GM12878 (cell line): Measurements from ENCODE around the gene ZNF513. TPM values are rescaled to one million over a fixed set of nuclear protein-coding genes. Genes with fewer than 3 reads are reported as not detected.

Source experiments
- FOXK2 ChIP-seq: fragments of 450-650 bp; IDR thresholded peaks from 2 replicates; pipeline ENCODE4 v1.6.1; 2017; ENCODE audit warnings: mild to moderate bottlenecking, moderate library complexity
- JUNB ChIP-seq: IDR thresholded peaks from 2 replicates; pipeline ENCODE4 v1.6.1; 2016; ENCODE audit warnings: antibody characterized with exemption, mild to moderate bottlenecking
- KDM1A ChIP-seq: fragments of 200-600 bp; sonication (generic); IDR thresholded peaks from 2 replicates; pipeline ENCODE4 v1.6.1; 2016; ENCODE audit warnings: borderline replicate concordance
- LARP7 ChIP-seq: fragments of 450-650 bp; IDR thresholded peaks from 2 replicates; pipeline ENCODE4 v1.6.1; 2017; ENCODE audit warnings: mild to moderate bottlenecking
- MYC ChIP-seq: IDR thresholded peaks from 2 replicates; pipeline ENCODE4 v1.6.1; 2011; ENCODE audit warnings: mild to moderate bottlenecking, low read length, moderate library complexity, inconsistent platforms; ENCODE audit not compliant: insufficient read depth, insufficient replicate concordance, insufficient read length, severe bottlenecking
- NBN ChIP-seq: fragments of 450-650 bp; IDR thresholded peaks from 2 replicates; pipeline ENCODE4 v1.6.1; 2016
- RAD51 ChIP-seq: fragments of 450-650 bp; IDR thresholded peaks from 2 replicates; pipeline ENCODE4 v1.6.1; 2016; ENCODE audit warnings: moderate library complexity, mild to moderate bottlenecking, inconsistent platforms
- RELA ChIP-seq: fragments of 450-650 bp; IDR thresholded peaks from 2 replicates; pipeline ENCODE4 v1.8.0; 2014; ENCODE audit warnings: borderline replicate concordance; ENCODE audit not compliant: partially characterized antibody
- RFX5 ChIP-seq: IDR thresholded peaks from 2 replicates; pipeline ENCODE4 v1.6.1; 2011; ENCODE audit warnings: low read depth, low read length, improper control_type of control experiment
- RUNX3 ChIP-seq: IDR thresholded peaks from 2 replicates; pipeline ENCODE4 v1.6.1; 2012; ENCODE audit warnings: low read length, inconsistent platforms
- SIN3A ChIP-seq: IDR thresholded peaks from 2 replicates; pipeline ENCODE4 v1.6.1; 2012; ENCODE audit warnings: low read depth, low read length, improper control_type of control experiment
- YBX1 ChIP-seq: fragments of 450-650 bp; IDR thresholded peaks from 2 replicates; pipeline ENCODE4 v1.6.1; 2016; ENCODE audit warnings: antibody characterized with exemption
- polyA plus RNA-seq, 11 experiments: library from polyadenylated mRNA; depleted of rRNA in 4 of 11; unstranded in 6 of 11; stranded (reverse) in 5 of 11; fragments of >200 nt; fragmentation: Nextera tagmentation in 4 of 11; fragmentation: Illumina TruSeq in 1 of 11; extraction: Ambion mirVana in 4 of 11; extraction: Trizol in 1 of 11; gene quantifications; 1 replicate in 1 of 11; 2 replicates in 10 of 11; pipeline versions ENCODE4 v1.2.1 to v1.2.3, GENCODE V29; 2011 to 2016; ENCODE audit warnings: inconsistent platforms in 2 of 11, missing spikeins in 2 of 11, low read depth in 1 of 11
- total RNA-seq, 4 experiments: library from RNA; depleted of rRNA in 3 of 4; stranded (reverse); fragments of >200 nt in 3 of 4; fragmentation: Illumina TruSeq in 1 of 4; extraction: Trizol in 1 of 4; gene quantifications; 2 replicates each; pipeline versions ENCODE4 v1.2.1 to v1.2.3, GENCODE V29; 2013 to 2021
- TF ChIP-seq, protein P1 (sequence below): IDR thresholded peaks from 2 replicates; pipeline ENCODE4 v1.6.1; 2012; ENCODE audit warnings: low read depth, low read length, improper control_type of control experiment
- TF ChIP-seq, protein P2 (sequence below), 3 experiments: IDR thresholded peaks in 2 of 3; conservative IDR thresholded peaks in 1 of 3; 2 replicates each; pipeline ENCODE4 v1.5.1; 2011; ENCODE audit warnings: low read depth in 3 of 3, low read length in 3 of 3, mild to moderate bottlenecking in 3 of 3, control low read depth in 2 of 3, moderate library complexity in 2 of 3, inconsistent platforms in 1 of 3, mixed read lengths in 1 of 3; ENCODE audit not compliant: control insufficient read depth in 2 of 3, insufficient read depth in 1 of 3; ENCODE audit errors: extremely low read depth in 1 of 3
- TF ChIP-seq, protein P3 (sequence below): IDR thresholded peaks from 2 replicates; pipeline ENCODE4 v1.6.1; 2011; ENCODE audit warnings: borderline replicate concordance, low read depth, mild to moderate bottlenecking, moderate library complexity, low read length; ENCODE audit not compliant: insufficient read depth, poor library complexity, severe bottlenecking
- TF ChIP-seq, protein P4 (sequence below): IDR thresholded peaks from 2 replicates; pipeline ENCODE4 v1.6.1; 2011; ENCODE audit warnings: borderline replicate concordance, low read depth, mild to moderate bottlenecking, moderate library complexity, mixed read lengths, low read length; ENCODE audit not compliant: insufficient read depth; ENCODE audit errors: extremely low read length
- TF ChIP-seq, protein P5 (sequence below): fragments of 450-650 bp; IDR thresholded peaks from 2 replicates; pipeline ENCODE4 v1.6.1; 2017; ENCODE audit warnings: low read depth, mild to moderate bottlenecking, moderate library complexity
- TF ChIP-seq, protein P6 (sequence below): IDR thresholded peaks from 2 replicates; pipeline ENCODE4 v1.6.1; 2011; ENCODE audit warnings: low read depth, low read length, improper control_type of control experiment, borderline replicate concordance

The ZNF513 gene
- total and polyA plus RNA-seq, 10 of the 15 experiments (the other 5 are each of a cell fraction or from before 2014, with no cell fraction given), result 0.06 to 16.4 (median 5.6) TPM

DNA sequence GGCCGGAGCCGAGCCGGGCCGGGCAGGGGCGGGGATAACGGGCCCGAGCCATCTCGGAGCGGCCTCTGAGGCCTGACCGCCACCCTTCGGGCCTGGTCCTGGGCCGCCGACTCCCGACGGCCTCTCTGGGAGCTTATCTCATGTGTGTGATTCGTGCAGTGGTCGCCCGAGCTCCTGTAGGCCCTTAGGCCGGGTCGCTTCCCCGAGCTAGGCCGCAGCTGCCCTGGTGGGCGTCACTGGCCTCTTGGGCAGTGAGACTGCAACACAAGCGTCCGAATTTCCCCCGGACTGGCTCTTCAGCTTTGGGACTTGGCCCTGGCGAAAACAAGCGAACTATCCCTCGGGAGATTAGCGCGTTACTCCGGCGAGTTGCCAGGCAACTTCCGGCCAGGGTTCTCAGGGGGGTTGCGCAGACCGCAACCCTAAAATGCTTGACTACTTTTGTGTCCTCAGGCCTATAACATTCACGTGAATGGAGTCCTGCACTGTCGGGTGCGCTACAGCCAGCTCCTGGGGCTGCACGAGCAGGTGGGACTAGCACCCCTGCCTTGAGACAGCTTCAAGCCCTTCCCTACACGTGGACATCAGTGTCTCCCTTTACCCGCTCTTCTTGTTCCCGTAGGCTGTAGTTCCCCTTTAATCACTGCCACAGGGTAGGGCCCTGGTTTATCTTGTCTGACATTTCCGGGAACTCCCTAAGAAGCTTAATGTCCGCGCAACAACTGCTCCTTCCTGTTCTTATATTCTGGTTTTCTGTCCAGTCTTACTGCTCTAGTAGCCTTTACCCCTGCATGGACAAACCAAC lies 9.5 kb downstream of the ZNF513 start (continued):
- TF ChIP-seq, protein P1, sequence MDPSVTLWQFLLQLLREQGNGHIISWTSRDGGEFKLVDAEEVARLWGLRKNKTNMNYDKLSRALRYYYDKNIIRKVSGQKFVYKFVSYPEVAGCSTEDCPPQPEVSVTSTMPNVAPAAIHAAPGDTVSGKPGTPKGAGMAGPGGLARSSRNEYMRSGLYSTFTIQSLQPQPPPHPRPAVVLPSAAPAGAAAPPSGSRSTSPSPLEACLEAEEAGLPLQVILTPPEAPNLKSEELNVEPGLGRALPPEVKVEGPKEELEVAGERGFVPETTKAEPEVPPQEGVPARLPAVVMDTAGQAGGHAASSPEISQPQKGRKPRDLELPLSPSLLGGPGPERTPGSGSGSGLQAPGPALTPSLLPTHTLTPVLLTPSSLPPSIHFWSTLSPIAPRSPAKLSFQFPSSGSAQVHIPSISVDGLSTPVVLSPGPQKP, result peak; percentile 50; the same call in 1 of the 2 replicates
- TF ChIP-seq RFX5 (no peak), JUNB (no peak), MYC (peak; percentile 56), YBX1 (no peak), SIN3A (peak; percentile 56; the same call in 1 of the 2 replicates), KDM1A (no peak), NBN (no peak), RUNX3 (peak; percentile 89), RAD51 (no peak), FOXK2 (no peak), LARP7 (no peak), RELA (no peak)
- TF ChIP-seq, protein P2, sequence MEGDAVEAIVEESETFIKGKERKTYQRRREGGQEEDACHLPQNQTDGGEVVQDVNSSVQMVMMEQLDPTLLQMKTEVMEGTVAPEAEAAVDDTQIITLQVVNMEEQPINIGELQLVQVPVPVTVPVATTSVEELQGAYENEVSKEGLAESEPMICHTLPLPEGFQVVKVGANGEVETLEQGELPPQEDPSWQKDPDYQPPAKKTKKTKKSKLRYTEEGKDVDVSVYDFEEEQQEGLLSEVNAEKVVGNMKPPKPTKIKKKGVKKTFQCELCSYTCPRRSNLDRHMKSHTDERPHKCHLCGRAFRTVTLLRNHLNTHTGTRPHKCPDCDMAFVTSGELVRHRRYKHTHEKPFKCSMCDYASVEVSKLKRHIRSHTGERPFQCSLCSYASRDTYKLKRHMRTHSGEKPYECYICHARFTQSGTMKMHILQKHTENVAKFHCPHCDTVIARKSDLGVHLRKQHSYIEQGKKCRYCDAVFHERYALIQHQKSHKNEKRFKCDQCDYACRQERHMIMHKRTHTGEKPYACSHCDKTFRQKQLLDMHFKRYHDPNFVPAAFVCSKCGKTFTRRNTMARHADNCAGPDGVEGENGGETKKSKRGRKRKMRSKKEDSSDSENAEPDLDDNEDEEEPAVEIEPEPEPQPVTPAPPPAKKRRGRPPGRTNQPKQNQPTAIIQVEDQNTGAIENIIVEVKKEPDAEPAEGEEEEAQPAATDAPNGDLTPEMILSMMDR (IDR thresholded peaks at IDR 0.05 in 2 of 3, conservative IDR thresholded peaks at IDR 0.05 in 1 of 3; ENCODE audit: control insufficient read depth in 2 of 3, extremely low read depth in 1 of 3, insufficient read depth in 1 of 3, low read depth in 3 of 3, low read length in 3 of 3), result no peak
- TF ChIP-seq, protein P3, sequence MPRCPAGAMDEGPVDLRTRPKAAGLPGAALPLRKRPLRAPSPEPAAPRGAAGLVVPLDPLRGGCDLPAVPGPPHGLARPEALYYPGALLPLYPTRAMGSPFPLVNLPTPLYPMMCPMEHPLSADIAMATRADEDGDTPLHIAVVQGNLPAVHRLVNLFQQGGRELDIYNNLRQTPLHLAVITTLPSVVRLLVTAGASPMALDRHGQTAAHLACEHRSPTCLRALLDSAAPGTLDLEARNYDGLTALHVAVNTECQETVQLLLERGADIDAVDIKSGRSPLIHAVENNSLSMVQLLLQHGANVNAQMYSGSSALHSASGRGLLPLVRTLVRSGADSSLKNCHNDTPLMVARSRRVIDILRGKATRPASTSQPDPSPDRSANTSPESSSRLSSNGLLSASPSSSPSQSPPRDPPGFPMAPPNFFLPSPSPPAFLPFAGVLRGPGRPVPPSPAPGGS, result no peak
- TF ChIP-seq, protein P4, sequence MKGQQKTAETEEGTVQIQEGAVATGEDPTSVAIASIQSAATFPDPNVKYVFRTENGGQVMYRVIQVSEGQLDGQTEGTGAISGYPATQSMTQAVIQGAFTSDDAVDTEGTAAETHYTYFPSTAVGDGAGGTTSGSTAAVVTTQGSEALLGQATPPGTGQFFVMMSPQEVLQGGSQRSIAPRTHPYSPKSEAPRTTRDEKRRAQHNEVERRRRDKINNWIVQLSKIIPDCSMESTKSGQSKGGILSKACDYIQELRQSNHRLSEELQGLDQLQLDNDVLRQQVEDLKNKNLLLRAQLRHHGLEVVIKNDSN, result no peak
- TF ChIP-seq, protein P5, sequence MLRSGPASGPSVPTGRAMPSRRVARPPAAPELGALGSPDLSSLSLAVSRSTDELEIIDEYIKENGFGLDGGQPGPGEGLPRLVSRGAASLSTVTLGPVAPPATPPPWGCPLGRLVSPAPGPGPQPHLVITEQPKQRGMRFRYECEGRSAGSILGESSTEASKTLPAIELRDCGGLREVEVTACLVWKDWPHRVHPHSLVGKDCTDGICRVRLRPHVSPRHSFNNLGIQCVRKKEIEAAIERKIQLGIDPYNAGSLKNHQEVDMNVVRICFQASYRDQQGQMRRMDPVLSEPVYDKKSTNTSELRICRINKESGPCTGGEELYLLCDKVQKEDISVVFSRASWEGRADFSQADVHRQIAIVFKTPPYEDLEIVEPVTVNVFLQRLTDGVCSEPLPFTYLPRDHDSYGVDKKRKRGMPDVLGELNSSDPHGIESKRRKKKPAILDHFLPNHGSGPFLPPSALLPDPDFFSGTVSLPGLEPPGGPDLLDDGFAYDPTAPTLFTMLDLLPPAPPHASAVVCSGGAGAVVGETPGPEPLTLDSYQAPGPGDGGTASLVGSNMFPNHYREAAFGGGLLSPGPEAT, result 0 out of 2 replicates have a peak, but pooled peaks have one; percentile 12
- TF ChIP-seq, protein P6, sequence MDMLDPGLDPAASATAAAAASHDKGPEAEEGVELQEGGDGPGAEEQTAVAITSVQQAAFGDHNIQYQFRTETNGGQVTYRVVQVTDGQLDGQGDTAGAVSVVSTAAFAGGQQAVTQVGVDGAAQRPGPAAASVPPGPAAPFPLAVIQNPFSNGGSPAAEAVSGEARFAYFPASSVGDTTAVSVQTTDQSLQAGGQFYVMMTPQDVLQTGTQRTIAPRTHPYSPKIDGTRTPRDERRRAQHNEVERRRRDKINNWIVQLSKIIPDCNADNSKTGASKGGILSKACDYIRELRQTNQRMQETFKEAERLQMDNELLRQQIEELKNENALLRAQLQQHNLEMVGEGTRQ, result no peak
